Measurements from ENCODE around the gene WDR76.
"Not testable (repeated sequence)": the region's sequence is repeated elsewhere in the genome, so short reads cannot be mapped to it uniquely, and the experiment has no call there.

Gene WDR76

DNA sequence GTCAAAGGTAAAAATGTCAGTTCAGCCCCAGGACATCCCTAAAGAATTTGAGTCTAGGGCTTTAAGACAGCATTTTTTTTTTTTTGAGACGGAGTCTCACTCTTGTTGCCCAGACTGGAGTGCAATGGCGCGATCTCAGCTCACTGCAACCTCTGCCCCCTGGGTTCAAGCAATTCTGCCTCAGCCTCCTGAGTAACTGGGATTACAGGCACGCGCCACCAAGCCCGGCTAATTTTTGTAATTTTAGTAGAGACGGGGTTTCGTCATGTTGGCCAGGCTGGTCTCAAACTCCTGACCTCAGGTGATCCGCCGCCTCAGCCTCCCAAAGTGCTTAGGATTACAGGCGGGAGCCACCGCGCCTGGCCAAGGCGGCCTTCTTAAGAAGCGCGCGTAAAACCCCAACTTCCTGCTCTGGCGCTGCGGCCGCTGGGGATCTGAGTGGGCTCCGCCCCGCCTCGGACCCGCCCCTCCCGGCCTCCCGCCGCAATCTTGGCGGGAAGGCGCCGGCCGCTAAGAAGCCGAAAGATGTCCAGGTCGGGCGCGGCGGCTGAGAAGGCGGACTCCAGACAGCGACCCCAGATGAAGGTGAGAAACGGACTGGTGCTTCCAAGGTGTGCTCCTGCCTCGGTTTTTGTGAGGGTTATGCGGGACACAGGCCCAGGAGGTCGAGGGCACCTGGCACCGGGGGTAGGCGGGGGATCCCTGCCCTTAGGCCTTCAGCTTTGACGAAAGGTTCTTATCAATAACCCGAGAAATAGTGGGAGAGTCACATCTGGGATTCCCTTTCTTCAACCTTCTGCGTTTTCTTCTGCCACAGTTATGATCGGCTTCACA lies at the start of gene WDR76:
Gene WDR76 (plus strand): TSS at position 495 of the 834 bp plus-strand sequence. CDS start 31 bp downstream, at position 526.
- DNase-seq = peak; percentile 36 to 67 (median 43)

DNA sequence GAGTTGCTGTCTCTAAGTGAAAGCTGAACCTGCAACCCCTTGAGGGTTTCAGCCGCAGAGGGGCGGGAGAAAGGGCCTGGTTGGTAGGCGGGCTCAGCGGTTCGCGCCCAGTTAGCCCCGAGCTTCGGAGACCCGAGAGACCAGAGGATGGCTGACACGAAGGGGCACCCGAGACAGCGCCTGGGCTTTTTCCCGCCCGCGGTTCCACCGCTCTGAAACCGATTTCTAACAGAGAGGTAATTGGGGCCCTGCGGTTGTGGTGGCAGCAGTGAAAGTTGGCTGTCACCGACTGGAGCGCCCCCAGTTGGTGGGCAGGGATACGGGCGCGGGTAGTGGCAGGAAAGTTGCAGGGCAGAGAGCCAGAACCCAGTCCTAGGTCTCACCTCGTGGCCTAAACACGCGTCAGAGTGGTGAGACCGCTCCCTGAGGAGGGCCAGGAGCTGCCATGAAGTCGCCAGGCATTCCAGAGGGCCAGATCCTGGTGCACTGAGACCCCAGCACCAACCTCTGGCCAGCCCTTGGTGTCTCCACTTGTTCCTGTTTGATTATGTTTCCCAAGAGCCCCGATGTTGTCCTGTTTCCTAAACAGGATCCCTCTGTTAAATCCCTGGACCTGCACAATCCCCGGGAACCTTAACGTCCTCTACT lies 49.4 kb upstream of the WDR76 start:
- peak; percentile 74 to 89 (median 82) for DNase-seq

DNA sequence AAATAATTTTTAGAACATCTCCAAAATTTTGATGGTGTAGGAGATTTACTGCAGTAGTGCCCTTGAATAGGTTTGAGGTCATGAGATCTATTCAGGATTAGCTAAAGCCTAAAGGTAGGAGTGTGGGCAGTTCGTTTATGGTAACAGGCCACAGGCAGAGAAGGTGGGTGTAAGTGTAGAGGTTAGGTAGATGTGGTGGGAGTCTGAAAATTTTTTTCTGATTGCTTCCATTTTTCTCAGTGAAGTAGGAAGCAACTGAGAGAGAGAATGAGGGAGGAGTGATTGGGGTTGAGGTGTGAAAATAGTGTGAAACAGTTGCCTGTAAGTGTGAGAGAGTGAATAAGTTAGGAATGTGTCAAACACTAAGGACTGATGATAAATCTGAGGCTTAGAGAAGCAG lies 47.8 kb upstream of the WDR76 start:
- DNase-seq = no peak

DNA sequence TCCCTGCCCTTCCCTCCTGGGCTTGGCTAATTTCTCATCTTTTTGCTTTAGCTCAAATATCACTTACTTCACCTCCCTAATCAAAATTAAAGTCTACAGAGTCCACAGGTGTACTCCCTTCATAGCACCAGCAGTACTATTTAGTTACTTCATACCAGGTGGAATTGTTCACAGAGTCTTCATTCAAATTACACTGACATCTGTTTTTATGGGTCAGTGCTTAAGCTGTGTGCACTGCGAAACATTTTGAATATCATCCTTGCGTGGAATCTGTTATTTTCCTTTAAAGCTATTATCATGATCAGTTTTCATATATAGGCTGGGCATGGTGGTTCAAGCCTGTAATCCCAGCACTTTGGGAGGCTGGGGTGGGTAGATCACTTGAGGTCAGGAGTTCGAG lies 37.4 kb upstream of the WDR76 start:
- no peak for DNase-seq

DNA sequence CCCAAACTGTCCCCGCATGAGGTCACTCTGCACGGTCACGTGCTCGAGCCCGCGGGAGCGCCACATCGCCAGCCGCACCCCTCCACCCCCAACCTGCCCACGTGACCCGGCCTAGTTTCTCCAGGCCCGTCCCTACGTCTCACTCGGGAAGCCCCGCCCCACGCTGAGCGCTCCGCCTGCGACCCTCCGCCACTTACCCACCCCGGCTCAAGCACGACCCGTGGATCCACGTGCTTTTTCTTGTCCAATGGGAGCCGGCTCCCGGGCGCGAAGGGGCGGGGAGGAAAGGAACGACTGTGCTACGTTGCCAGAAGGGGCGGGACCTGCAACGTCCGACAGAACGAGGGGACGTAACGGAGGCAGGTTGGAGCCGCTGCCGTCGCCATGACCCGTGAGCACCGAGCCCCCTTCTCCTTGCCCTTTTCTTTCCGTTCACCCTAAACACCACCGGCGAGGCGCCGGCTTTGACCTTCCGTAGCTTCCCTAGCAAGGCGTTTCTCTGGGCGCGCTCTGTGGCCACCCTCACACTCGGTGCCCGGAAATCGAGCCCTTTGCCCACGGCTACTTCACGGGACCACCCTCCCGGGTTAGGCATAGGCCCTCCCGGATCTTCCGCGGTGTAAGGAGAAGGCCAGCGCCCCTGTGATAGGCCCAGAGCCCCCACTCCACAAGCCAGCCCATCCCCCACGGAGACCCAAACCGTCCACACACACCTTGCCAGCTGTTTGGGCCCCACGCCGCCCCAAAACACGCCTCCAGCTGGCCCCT lies 34.6 kb upstream of the WDR76 start, which contains the start of gene SERF2:
Gene SERF2 (plus strand): TSS at position 328 of the 768 bp plus-strand sequence. CDS start 57 bp downstream, at position 385.
- DNase-seq = peak; percentile 95 to 100 (median 98)

DNA sequence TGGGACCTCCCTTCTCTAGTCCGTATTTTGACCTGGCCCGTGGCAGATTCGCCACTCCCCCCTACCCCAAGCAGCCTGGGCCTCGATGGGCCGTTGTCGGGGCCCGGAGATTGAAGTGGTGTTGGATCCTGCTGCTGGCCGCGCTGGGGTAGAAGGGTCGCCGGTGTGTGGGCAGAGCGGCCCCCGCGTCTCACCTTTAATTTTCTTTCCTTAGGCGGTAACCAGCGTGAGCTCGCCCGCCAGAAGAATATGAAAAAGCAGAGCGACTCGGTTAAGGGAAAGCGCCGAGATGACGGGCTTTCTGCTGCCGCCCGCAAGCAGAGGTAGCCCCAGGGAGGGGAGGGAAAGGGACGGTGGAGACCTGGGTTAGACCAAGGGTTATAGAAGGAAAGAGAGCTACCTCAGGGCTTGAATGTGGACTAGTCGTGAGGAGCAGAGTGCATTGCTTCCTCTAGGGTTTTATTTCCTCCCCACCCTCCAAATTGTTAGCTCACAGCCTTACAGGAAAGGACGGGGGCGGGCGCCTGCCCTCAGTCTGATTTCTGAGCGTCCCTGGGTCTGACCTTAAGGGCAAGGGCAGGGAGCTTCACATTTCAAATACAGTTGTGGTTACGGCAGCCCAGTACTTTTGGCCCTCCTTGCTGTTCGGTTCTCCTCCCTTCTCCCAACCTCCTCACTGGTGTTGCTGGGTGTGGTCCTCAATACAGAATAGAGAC lies 33.9 kb upstream of the WDR76 start:
- DNase-seq = peak in 4 of 6 experiments; percentile 8 to 41 (median 16)

DNA sequence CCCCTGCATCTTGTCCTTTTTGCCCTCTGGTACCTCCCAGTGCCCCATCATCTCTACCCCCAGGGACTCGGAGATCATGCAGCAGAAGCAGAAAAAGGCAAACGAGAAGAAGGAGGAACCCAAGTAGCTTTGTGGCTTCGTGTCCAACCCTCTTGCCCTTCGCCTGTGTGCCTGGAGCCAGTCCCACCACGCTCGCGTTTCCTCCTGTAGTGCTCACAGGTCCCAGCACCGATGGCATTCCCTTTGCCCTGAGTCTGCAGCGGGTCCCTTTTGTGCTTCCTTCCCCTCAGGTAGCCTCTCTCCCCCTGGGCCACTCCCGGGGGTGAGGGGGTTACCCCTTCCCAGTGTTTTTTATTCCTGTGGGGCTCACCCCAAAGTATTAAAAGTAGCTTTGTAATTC lies 33.2 kb upstream of the WDR76 start:
- no peak for DNase-seq

DNA sequence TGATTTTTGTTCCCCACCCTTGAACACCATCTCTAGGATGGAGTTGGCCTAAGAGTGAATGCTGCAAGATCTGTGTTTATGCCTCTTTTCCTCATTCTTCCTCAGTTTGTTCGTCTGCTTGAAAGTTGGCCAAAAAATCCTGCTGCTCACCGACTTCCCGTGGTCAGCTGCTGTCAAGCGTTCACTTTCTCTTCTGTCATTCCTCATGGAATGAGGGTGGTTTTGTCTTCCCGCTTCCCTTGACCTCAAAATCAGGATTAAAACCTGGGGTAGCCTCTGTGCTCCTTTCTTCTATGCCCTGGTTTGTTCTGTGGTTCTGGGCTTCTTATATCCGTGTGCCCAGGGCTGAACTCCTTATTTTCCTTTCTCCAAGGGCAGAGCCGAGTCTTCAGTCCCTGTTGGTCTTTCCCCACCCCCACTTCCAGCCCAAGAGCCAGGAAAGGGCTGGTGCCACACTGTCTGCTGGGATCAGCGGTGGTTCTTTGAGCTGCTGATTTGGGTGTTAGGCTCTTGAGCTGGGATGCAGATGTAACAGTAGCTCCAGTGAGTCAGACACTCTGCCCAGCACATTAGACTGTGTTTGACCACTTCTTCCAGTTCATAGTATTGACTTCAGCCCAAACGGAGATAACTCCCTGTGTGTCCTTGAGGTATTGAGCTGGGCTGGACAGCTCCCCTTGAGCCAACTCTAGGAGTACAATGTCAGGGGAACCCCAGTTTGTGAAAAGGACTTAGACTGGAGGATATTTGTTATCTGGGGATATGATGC lies 32.3 kb upstream of the WDR76 start:
- DNase-seq = no peak

DNA sequence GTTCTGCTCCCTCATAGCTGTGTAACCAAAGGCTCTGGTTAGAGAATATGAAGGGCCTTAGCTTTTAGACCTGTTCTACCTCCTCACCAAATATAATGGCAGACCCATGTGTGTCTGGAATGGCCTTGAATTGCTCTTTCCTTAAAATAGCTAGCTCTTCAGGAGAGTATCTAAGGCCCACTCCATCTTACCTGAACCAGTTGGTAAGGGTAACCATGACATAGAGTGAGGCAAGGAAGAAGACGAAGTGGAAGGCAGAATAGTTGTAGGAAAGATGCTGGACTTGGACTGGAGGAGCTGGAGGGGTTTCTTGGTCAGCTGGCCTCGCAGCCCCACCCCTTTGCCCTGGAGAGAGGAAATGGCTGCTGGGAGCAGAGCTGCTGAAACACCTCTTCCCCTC lies 31.6 kb upstream of the WDR76 start:
- DNase-seq = no peak

DNA sequence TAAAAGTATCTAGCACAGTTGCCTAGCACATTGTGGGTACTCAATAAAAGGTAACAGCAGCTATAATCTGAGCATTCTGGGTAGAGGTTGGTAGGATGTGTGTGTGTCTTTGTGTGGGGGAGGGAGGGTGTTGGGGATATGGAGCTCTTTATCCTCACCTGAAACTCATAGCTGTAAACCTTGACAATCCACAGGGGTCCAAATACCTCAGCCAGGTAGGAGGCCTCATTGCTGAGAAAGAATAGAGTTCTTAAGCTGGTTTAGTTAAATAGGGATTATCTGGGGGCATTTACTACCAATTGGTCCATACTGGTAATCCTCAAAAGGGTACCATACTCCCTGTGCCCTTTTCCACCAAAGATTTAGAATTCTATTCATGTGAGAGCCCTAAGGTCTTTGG lies 30.8 kb upstream of the WDR76 start:
- DNase-seq = no peak

DNA sequence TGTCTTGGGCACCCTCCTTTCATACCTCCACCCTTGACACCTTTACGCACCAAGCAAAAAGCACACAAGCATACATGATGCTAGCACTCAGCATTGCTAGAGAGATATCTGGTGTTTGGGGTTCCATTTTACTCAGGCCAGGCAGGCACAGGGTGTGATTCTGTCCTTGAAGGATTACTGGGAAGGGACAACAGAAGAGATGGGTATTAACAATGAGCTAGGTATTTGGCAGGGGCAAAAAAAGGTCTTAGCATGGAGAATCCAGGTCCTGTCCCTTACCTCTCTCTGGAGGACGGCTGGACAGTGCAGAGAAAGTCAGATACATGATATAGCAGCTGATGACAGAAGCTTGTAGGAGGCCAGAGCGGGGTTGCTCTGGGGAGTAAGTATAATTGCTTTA lies 30.2 kb upstream of the WDR76 start:
- no peak for DNase-seq

DNA sequence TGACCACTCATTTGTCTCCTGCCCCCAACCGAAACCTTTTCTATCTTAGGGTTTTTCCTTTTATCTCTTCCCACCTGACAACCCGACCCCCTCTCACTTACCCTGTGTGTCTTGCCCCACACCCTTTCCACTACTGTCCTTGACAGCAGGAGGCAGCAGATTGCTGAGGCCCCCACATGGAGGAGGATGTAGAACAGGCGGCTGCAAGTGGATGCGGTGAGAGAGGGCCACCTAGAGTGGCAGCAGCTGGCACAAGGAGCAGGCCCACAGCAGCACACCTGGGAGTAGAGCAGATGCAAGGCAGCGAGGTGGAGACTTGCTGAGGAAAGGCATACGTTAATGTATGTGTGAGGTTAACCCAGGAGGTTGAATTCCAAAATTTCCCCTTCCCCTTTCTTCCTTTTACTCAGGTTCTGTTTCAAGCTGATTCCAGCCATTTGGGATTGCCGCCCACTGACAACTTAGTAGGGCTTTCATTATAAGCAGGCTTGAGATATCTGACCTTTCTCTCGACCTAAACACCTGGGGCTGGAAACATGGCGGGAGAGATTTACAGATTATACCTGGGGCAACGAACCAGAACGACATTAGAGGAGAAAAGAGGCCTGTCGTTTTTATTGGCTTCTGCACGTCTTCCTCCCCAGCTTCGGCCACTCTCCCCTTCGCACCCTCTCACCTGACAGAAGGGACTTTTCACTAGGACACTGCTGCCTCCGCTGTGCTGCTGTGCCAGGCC lies 27.4 kb upstream of the WDR76 start:
- DNase-seq = no peak

DNA sequence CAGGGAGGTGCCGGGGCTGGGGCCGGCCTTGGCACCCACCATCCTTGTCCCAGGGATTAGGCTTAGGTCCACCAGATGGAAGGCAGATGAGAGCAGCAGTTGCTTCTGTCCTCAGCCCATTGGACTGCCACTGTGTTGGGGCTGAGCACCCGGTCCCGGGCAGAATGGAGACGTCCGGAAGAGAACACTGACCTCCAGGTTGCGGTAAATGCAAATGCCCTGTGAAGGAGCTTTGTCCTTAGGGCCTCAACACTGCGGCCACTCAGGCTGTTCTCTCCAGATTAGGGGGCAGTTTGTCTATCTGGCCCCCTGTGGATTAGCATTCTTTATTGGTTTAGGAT lies 26.9 kb upstream of the WDR76 start, which contains the start of gene SERINC4:
Gene SERINC4 (minus strand): TSS at position 276 of the 341 bp plus-strand sequence. CDS start 234 bp downstream, at position 42.
- no peak for DNase-seq

DNA sequence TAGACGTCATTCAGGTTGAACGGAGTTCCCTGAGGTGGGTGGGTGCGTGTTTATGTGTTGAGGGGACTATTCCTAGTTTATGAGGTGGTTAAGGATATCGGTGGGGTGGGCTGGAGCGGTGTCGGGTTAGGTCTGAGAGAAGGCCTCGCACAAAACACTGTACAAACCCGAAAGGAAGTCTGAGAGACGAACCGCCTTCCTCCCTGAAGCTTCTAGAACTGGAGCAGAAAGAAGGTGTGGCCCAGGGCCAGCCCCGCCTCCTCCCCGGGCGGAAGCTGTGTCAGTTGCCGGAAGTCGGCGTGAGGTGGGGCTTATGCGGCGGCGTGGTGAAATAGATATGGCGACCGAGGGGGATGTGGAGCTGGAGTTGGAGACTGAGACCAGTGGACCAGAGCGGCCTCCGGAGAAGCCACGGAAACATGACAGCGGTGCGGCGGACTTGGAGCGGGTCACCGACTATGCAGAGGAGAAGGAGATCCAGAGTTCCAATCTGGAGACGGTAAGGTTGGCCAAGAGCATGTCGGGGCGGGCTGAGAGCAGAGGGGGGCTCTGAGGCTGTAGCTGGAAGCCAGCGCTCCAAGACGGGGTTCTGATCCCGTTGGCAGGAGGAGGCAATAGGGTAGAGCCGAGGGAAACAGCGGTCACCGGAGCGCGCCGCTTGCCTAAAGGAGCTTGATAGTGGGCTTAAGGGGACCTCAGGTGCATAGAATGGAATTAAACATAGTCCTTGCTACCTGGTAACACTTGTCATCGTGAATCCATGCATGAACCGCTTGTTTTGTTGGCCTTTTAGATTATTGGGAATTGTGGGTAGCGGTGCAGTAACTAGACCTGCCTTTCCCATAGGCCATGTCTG lies 26.3 kb upstream of the WDR76 start, which contains the start of gene HYPK:
Gene HYPK (plus strand): TSS at position 314 of the 856 bp plus-strand sequence. CDS start 24 bp downstream, at position 338.
- peak; percentile 81 to 90 (median 86) for DNase-seq

DNA sequence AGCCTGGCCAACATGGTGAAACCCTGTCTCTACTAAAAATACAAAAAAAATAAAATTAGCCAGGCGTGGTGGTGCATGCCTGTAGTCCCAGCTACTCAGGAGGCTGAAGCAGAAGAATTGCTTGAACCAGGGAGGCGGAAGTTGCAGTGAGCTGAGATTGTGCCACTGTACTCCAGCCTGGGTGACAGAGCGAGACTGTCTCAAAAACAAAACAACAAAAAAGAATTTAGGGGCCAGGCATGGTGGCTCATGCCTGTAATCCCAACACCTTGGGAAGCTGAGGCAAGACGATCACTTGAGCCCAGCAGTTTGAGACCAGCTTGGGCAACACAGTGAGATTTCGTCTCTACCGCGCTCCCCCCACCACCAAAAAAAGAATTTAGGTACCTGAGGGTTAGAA lies 24.1 kb upstream of the WDR76 start:
- not testable (repeated sequence) for DNase-seq

DNA sequence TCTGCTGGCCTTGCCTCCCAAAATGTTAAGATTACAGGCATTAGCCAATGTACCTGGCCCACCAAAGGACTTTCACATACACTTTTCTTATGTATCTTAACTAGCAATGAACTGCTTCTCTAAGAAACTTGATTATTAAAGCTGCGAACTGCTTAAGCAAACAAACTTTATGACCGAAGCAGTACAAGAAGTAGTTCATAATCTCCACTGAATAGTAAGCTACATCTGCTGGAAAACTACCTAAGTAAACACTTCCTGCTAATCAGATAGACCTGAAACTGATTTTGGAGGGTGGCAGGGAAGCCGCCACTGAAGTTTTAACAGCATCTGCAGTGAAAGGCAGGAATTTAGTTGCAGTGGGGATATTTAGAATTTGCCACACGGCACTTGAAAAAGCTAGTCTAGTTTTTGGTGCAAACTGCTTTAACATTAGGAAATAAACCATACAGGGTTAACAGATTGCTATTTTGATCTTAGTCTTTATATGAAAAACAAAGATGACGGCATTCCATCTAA lies 18.3 kb upstream of the WDR76 start:
- DNase-seq = no peak

DNA sequence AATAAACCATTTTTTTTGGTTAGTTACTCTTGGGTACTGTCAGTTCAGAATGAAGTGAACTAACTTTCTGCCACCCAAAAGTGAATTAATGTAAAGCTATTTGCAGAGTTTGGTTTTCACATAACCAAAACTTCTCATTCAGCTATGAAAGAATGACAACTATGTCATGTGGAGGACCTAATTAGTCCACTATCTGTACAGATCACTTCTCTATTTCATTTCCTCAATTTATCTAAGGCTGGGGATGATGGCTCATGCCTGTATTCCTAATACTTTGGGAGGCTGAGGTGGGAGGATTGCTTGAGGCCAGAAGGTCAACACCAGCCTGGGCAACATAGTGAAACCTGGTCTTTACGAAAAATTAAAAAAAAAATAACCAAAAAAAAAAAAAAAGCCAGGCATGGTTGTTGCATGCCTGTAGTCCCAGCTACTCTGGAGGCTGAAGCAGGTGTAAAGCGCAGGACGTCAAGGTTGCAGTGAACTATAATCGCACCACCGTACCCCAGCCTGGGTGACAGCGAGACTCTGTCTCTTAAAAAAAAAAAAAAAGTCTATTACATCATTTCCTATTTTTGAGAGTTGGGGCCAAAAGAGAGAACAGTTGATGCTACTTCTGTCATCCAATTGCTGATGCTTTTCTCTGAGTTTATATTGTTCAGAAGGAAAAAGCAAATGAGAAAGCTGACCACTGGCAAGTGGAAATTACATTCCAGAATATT lies 17.7 kb upstream of the WDR76 start:
- no peak for DNase-seq

DNA sequence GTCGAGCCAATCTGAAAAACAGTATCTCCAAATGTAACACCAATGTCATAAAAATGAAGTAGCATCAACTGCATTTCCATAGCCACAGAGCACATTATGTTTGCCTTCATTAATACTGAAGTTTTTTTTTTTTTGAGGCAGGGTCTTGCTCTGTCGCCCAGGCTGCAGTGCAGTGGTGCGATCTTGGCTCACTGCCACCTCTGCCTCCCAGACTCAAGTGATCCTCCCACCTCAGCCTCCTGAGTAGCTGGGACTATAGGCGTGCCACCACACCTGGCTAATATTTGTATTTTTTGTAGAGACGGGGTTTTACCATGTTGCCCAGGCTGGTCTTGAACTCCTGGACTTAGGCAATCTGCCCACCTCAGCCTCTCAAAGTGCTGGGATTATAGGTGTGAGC lies 11.7 kb upstream of the WDR76 start:
- not testable (repeated sequence) for DNase-seq

DNA sequence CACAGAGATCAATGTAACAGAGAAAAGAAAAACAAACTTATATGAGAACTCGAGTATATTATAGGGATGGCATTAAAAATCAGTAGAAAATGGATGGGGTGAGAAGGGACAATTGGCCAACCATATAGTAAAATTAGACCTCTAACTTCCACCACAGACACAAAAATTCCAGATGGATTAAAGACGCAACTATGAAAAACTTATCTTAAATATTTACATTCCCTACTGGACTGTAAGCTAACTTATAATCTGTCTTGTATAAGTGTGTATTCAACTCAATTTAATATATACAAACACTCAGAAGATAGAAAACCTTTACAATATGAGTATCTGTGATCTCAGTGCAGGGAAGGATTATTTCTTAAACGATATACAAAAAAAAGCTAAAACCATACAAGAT lies 5.3 kb upstream of the WDR76 start:
- DNase-seq = no peak
